Ishikawa (cell line): Measurements from ENCODE around the gene CAPZB.

Experiments
- CEBPB ChIP-seq: IDR thresholded peaks from 2 replicates; pipeline ENCODE4 v1.6.1; 2012
- CREB1 ChIP-seq: IDR thresholded peaks from 2 replicates; pipeline ENCODE4 v1.6.1; 2012; ENCODE audit warnings: low read depth
- EGR1 ChIP-seq: IDR thresholded peaks from 2 replicates; pipeline ENCODE4 v1.6.1; 2012
- EP300 ChIP-seq: IDR thresholded peaks from 2 replicates; pipeline ENCODE4 v1.6.1; 2012; ENCODE audit warnings: borderline replicate concordance
- FOXM1 ChIP-seq: IDR thresholded peaks from 2 replicates; pipeline ENCODE4 v1.6.1; 2012; ENCODE audit warnings: low read depth, borderline replicate concordance
- NFIC ChIP-seq: IDR thresholded peaks from 2 replicates; pipeline ENCODE4 v1.6.1; 2012
- RAD21 ChIP-seq: IDR thresholded peaks from 2 replicates; pipeline ENCODE4 v1.6.1; 2012; ENCODE audit warnings: low read depth
- TAF1 ChIP-seq: IDR thresholded peaks from 2 replicates; pipeline ENCODE4 v1.6.1; 2012; ENCODE audit warnings: low read depth, mild to moderate bottlenecking
- TCF12 ChIP-seq: IDR thresholded peaks from 2 replicates; pipeline ENCODE4 v1.6.1; 2012; ENCODE audit warnings: low read depth
- TEAD4 ChIP-seq: IDR thresholded peaks from 2 replicates; pipeline ENCODE4 v1.6.1; 2012
- YY1 ChIP-seq: IDR thresholded peaks from 2 replicates; pipeline ENCODE4 v1.6.1; 2012; ENCODE audit warnings: low read depth
- TF ChIP-seq, protein P1 (sequence below): IDR thresholded peaks from 2 replicates; pipeline ENCODE4 v1.6.1; 2012
- TF ChIP-seq, protein P2 (sequence below): IDR thresholded peaks from 2 replicates; pipeline ENCODE4 v1.6.1; 2012; ENCODE audit warnings: low read depth, mild to moderate bottlenecking

DNA sequence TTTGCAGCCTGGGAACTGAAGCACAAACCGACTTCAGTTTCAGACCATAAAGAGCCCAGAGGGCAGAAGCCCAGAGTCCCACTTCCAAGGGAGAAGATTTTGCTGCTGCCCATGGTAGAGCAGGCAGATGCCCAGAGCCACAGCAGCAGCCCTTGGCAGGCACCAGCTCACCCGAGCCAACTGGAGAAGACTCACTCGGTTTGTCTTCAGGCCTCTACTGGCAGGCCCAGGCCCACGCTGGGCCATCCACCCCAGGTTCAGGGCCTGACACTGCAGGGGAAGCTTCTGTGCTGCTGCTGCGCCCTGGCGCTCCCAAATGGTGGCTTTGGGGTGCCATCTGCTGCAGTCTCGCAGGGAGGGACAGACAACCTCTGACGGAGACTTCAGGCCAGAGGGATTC lies 139.9 kb downstream of the CAPZB start:
- TF ChIP-seq, protein P1, sequence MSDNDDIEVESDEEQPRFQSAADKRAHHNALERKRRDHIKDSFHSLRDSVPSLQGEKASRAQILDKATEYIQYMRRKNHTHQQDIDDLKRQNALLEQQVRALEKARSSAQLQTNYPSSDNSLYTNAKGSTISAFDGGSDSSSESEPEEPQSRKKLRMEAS, result no peak
- TF ChIP-seq RAD21 (no peak), FOXM1 (no peak), EP300 (no peak), YY1 (no peak), CREB1 (no peak), CEBPB (no peak), TAF1 (no peak), TCF12 (no peak), TEAD4 (no peak), EGR1 (no peak), NFIC (no peak)
- TF ChIP-seq, protein P2, sequence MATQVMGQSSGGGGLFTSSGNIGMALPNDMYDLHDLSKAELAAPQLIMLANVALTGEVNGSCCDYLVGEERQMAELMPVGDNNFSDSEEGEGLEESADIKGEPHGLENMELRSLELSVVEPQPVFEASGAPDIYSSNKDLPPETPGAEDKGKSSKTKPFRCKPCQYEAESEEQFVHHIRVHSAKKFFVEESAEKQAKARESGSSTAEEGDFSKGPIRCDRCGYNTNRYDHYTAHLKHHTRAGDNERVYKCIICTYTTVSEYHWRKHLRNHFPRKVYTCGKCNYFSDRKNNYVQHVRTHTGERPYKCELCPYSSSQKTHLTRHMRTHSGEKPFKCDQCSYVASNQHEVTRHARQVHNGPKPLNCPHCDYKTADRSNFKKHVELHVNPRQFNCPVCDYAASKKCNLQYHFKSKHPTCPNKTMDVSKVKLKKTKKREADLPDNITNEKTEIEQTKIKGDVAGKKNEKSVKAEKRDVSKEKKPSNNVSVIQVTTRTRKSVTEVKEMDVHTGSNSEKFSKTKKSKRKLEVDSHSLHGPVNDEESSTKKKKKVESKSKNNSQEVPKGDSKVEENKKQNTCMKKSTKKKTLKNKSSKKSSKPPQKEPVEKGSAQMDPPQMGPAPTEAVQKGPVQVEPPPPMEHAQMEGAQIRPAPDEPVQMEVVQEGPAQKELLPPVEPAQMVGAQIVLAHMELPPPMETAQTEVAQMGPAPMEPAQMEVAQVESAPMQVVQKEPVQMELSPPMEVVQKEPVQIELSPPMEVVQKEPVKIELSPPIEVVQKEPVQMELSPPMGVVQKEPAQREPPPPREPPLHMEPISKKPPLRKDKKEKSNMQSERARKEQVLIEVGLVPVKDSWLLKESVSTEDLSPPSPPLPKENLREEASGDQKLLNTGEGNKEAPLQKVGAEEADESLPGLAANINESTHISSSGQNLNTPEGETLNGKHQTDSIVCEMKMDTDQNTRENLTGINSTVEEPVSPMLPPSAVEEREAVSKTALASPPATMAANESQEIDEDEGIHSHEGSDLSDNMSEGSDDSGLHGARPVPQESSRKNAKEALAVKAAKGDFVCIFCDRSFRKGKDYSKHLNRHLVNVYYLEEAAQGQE, result no peak
